HG03442 (cell line): Measurements from ENCODE around the gene CATSPERZ.

Experiments
- ATAC-seq: cut with Tn5 transposase; IDR thresholded peaks from one replicate; pipeline ENCODE4 v1.9.1; 2021; ENCODE audit warnings: mild to moderate bottlenecking, moderate library complexity; ENCODE audit not compliant: unreplicated experiment

The CATSPERZ gene

GRCh38 chr11:64299847-64300648 is at the start of gene CATSPERZ:
CATSPERZ (plus strand) TSS chr11:64300358; CDS start chr11:64300411, 53 bp downstream.
- ATAC-seq: no peak

- ATAC-seq: no peak
Observed at GRCh38 chr11:64250415-64251015, 49.6 kb upstream of the CATSPERZ start.

- ATAC-seq: peak; percentile 48
Observed at GRCh38 chr11:64251016-64251752, 49.0 kb upstream of the CATSPERZ start, which contains the start of gene PLCB3. PLCB3 (plus strand) TSS chr11:64251530; CDS start chr11:64251650, 120 bp downstream.

- ATAC-seq: no peak
Observed at GRCh38 chr11:64251753-64252002, 48.5 kb upstream of the CATSPERZ start.

GRCh38 chr11:64252003-64252872 is 47.9 kb upstream of the CATSPERZ start:
- no peak for ATAC-seq

- no peak for ATAC-seq
Observed at GRCh38 chr11:64253043-64253442, 47.1 kb upstream of the CATSPERZ start.

- ATAC-seq: no peak
Observed at GRCh38 chr11:64253481-64253880, 46.7 kb upstream of the CATSPERZ start.

GRCh38 chr11:64254326-64254725 is 45.8 kb upstream of the CATSPERZ start:
- ATAC-seq: no peak

- no peak for ATAC-seq
Observed at GRCh38 chr11:64255135-64256128, 44.7 kb upstream of the CATSPERZ start.

- ATAC-seq: no peak
Observed at GRCh38 chr11:64256300-64256699, 43.9 kb upstream of the CATSPERZ start.

GRCh38 chr11:64258356-64258755 is 41.8 kb upstream of the CATSPERZ start:
- no peak for ATAC-seq

GRCh38 chr11:64258946-64259532 is 41.1 kb upstream of the CATSPERZ start:
- no peak for ATAC-seq

- ATAC-seq: no peak
Observed at GRCh38 chr11:64259533-64260067, 40.6 kb upstream of the CATSPERZ start.

GRCh38 chr11:64260147-64260708 is 39.9 kb upstream of the CATSPERZ start:
- ATAC-seq: no peak

- ATAC-seq: no peak
Observed at GRCh38 chr11:64261556-64262080, 38.5 kb upstream of the CATSPERZ start.

GRCh38 chr11:64262271-64263002 is 37.7 kb upstream of the CATSPERZ start:
- no peak for ATAC-seq

GRCh38 chr11:64263021-64263946 is 36.9 kb upstream of the CATSPERZ start:
- no peak for ATAC-seq
